Prostate gland (tissue), 2 donors: ENCODE measurements around the gene INTS2. TPM values are rescaled to one million over a fixed set of nuclear protein-coding genes. Genes with fewer than 3 reads are reported as not detected.
"Not testable (repeated sequence)": the region's sequence is repeated elsewhere in the genome, so short reads cannot be mapped to it uniquely, and the experiment has no call there.

Source experiments
- DNase-seq: peaks from one replicate; pipeline ENCODE4 v3.0.0-alpha.2; 2019; ENCODE audit warnings: low spot score
- H3K27ac ChIP-seq, 2 donors: fragments of 200-600 bp; sonication (generic); 2 replicates each; pipeline ENCODE4 v1.5.1; 2017 to 2019
- H3K27me3 ChIP-seq: fragments of 200-600 bp; sonication (generic); replicated peaks from 2 replicates; pipeline ENCODE4 v1.5.1; 2019; ENCODE audit not compliant: insufficient read depth
- H3K36me3 ChIP-seq, 2 donors: fragments of 200-600 bp; sonication (generic); 1 replicate in 1 of 2; 2 replicates in 1 of 2; pipeline versions ENCODE4 v1.5.1 to v1.8.1; 2017 to 2019
- H3K4me1 ChIP-seq: fragments of 200-600 bp; sonication (generic); replicated peaks from 2 replicates; pipeline ENCODE4 v1.5.1; 2019
- H3K4me3 ChIP-seq, 2 donors: fragments of 200-600 bp; sonication (generic); 2 replicates each; pipeline ENCODE4 v1.5.1; 2017 to 2019
- H3K9me3 ChIP-seq: fragments of 200-600 bp; sonication (generic); 2 replicates; pipeline ENCODE4 v1.5.1; 2017
- POLR2A ChIP-seq: fragments of 450-650 bp; IDR thresholded peaks from one replicate; pipeline ENCODE4 v1.6.1; 2016; ENCODE audit warnings: antibody characterized with exemption, mild to moderate bottlenecking
- POLR2AphosphoS5 ChIP-seq: sonication (generic); formaldehyde crosslinking; IDR thresholded peaks from one replicate; pipeline ENCODE4 v1.6.1; 2017; ENCODE audit warnings: antibody characterized with exemption
- WGBS: methylation state at CpG from one replicate; pipeline ENCODE4 v1.1.5; 2018; 5-methylcytosine and 5-hydroxymethylcytosine counted together
- intact Hi-C: fragments of 100-400 bp; cut with DNase I; formaldehyde crosslinking; loops from one replicate; pipeline ENCODE4 v1.14.2; 2022
- total RNA-seq, 2 donors: library from RNA; depleted of rRNA; stranded (reverse); fragments of >200 nt; gene quantifications; one replicate each; pipeline ENCODE4 v1.1.0, GENCODE V29; 2016
- TF ChIP-seq, protein P1 (sequence below), 4 experiments: fragments of 200-600 bp in 2 of 4; fragments of 450-650 bp in 2 of 4; sonication (generic) in 2 of 4; IDR thresholded peaks; 1 replicate in 3 of 4; 2 replicates in 1 of 4; pipeline ENCODE4 v1.5.1; 2016 to 2019; ENCODE audit warnings: antibody characterized with exemption in 4 of 4, mild to moderate bottlenecking in 2 of 4, moderate library complexity in 2 of 4

The INTS2 gene
- total RNA-seq, 2 donors from 2014 or later: 11.7 to 21.9 TPM

DNA sequence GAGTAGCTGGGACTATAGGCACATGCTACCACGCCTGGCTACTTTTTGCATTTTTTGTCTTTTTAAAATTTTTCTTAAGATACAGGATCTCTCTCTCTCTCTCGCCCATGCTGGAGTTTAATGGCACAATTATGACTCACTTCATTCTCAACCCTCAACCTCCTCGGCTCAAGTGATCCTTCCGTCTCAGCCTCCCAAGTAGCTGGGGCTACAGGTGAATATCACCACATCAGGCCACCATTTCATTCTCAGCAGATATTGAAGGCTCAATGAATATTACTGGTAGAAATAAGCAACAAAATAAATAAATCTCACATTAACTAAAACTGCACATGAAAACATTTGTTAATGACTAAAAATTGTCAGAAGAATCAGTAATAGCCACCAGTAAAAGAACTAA is 106.1 kb downstream of the INTS2 start:
- WGBS: 72% methylated on average over 4 of the region's 4 CpGs
- H3K27ac ChIP-seq: no peak overlapping the region
- no peaks in the 10 kb centered on the region for H3K9me3 ChIP-seq
- no peak for DNase-seq
- no peaks in the 10 kb centered on the region for H3K36me3 ChIP-seq
- intact Hi-C loops: no loop called here
- no peak overlapping the region for H3K4me3 ChIP-seq
- TF ChIP-seq POLR2A (no peak), POLR2AphosphoS5 (no peak)
- TF ChIP-seq, protein P1, sequence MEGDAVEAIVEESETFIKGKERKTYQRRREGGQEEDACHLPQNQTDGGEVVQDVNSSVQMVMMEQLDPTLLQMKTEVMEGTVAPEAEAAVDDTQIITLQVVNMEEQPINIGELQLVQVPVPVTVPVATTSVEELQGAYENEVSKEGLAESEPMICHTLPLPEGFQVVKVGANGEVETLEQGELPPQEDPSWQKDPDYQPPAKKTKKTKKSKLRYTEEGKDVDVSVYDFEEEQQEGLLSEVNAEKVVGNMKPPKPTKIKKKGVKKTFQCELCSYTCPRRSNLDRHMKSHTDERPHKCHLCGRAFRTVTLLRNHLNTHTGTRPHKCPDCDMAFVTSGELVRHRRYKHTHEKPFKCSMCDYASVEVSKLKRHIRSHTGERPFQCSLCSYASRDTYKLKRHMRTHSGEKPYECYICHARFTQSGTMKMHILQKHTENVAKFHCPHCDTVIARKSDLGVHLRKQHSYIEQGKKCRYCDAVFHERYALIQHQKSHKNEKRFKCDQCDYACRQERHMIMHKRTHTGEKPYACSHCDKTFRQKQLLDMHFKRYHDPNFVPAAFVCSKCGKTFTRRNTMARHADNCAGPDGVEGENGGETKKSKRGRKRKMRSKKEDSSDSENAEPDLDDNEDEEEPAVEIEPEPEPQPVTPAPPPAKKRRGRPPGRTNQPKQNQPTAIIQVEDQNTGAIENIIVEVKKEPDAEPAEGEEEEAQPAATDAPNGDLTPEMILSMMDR (IDR thresholded peaks at IDR 0.05): no peak
- H3K27me3 ChIP-seq: no peaks in the 10 kb centered on the region
- no peaks in the 10 kb centered on the region for H3K4me1 ChIP-seq

DNA sequence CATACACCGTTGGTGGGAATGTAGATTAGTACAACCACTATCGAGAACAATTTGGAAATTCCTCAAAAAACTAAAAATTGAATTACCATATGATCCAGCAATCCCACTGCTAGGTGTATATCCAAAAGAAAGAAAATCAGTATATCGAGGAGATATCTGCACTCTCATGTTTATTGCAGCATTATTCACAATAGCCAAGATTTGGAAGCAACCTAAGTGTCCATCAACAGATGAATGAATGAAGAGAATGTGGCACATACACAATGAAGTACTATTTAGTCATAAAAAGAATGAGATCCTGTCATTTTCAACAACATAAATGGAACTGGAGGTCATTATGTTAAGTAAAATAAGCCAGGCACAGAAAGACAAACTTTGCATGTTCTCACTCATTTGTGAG is 108.5 kb downstream of the INTS2 start:
- H3K9me3 ChIP-seq, H3K4me3 ChIP-seq, H3K36me3 ChIP-seq, H3K4me1 ChIP-seq, intact Hi-C loops, DNase-seq, H3K27ac ChIP-seq, H3K27me3 ChIP-seq: not testable (repeated sequence)
- WGBS: 96% methylated on average over 3 of the region's 3 CpGs

DNA sequence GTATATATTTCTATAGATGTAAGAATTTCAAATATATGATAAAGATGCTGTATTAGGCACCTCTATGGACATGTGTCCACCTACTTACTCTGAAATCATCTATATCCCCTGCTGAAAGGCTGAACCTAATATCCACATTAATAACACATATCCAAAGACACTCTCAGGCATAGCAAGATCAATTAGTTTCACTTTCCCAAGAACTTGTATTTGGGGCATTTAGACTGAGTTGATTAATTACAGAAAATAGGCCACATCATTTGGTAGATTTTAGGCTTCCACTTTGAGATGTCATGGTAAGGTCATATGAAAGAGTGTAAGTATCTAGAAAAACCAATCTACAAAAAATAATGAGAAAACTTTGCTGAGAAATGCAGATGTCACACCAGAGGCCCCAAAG is 109.6 kb downstream of the INTS2 start:
- Histone ChIP-seq H3K4me1 (no peaks in the 10 kb centered on the region), H3K27me3 (no peaks in the 10 kb centered on the region), H3K4me3 (no peak overlapping the region), H3K27ac (no peak overlapping the region), H3K9me3 (no peaks in the 10 kb centered on the region), H3K36me3 (no peaks in the 10 kb centered on the region)
- intact Hi-C loops: no loop called here
- DNase-seq: no peak
- TF ChIP-seq, protein P1 (IDR thresholded peaks at IDR 0.05): no peak
- TF ChIP-seq POLR2A (no peak), POLR2AphosphoS5 (no peak)

DNA sequence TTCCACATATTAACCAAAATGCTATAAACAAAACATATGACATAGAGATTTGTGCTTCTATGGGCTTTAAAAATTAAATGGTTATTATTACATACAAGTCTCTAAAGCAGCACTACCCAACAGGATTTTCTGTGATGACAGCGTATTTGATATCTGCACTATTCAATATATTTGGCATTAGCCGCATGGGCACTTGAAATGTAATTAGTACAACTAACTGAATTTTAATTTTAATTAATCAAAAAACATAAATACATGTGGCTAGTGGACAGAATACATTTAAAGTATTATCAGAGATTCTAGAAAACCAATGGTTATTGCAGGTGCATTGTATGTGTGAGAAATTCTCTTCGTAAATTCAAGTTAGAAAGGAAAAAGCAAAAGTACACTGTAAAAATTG is 110.3 kb downstream of the INTS2 start:
- Histone ChIP-seq H3K36me3 (no peaks in the 10 kb centered on the region), H3K4me1 (no peaks in the 10 kb centered on the region), H3K4me3 (no peak overlapping the region), H3K9me3 (no peaks in the 10 kb centered on the region), H3K27ac (no peak overlapping the region), H3K27me3 (no peaks in the 10 kb centered on the region)
- intact Hi-C loops: no loop called here
- WGBS: 98% methylated on average over 3 of the region's 3 CpGs
- no peak for DNase-seq
- TF ChIP-seq, protein P1 (IDR thresholded peaks at IDR 0.05): no peak
- no peak for TF ChIP-seq POLR2A
- TF ChIP-seq POLR2AphosphoS5: no peak

DNA sequence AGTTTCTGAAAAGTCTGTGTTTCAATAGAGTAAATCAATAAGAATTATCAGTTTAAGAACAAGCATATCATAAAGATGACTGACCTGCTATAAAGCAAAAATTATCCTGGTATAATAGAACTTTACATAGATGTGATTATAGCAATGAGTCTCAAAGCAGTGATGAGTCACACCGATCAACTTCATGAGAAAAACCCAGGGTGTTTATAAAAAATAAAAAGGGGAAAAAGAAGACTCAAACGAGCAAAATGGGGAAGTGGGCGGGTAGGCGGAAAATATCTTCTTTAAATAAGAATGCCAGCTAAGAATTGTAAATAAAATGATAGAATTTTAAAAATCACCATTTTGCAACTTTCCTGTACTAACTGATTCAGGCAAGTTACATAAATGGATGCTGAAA is 111.2 kb downstream of the INTS2 start:
- intact Hi-C loops: no loop called here
- Histone ChIP-seq H3K36me3 (no peaks in the 10 kb centered on the region), H3K4me3 (no peak overlapping the region), H3K4me1 (no peaks in the 10 kb centered on the region), H3K27ac (no peak overlapping the region), H3K27me3 (no peaks in the 10 kb centered on the region), H3K9me3 (no peaks in the 10 kb centered on the region)
- WGBS: 74% methylated on average over 4 of the region's 4 CpGs
- TF ChIP-seq POLR2A (no peak), POLR2AphosphoS5 (no peak)
- TF ChIP-seq, protein P1 (IDR thresholded peaks at IDR 0.05): no peak
- no peak for DNase-seq
